ENCODE results near the gene SAMD10. TPM values are rescaled to one million over a fixed set of nuclear protein-coding genes. Genes with fewer than 3 reads are reported as not detected.

SAMD10 gene
- total and polyA plus RNA-seq, 2 of the 8 experiments (the other 6 are each of a cell fraction or from before 2014, with no cell fraction given): 3.0 to 5.2 TPM

GRCh38 chr20:64023361-64024140 is 44.1 kb upstream of the SAMD10 start:
- H3K36me3 ChIP-seq (ENCODE audit: control insufficient read depth in 2 of 4, insufficient read depth in 4 of 4, low read length in 3 of 4): peaks cover 22 to 47% (median 45%) of the 10 kb centered on the region in 4 experiments
- H3K4me1 ChIP-seq (replicated peaks in 1 of 4; ENCODE audit: control insufficient read depth in 3 of 4, insufficient read depth in 4 of 4, low read length in 3 of 4): no peaks in the 10 kb centered on the region
- H3K79me1 ChIP-seq (ENCODE audit: low read depth, low read length): peaks cover 10% of the 10 kb centered on the region
- H2BK5ac ChIP-seq (ENCODE audit: low read depth, low read length): no peak overlapping the region
- H3K27me3 ChIP-seq (replicated peaks in 1 of 4; ENCODE audit: control insufficient read depth in 3 of 4, extremely low read depth in 1 of 4, insufficient read depth in 3 of 4, low read length in 3 of 4): no peaks in the 10 kb centered on the region
- no peak overlapping the region for H3K18ac ChIP-seq (ENCODE audit: extremely low read depth, low read length)
- peaks cover 3 to 21% of the 10 kb centered on the region in 2 experiments for H4K20me1 ChIP-seq (replicated peaks in 1 of 2; ENCODE audit: control insufficient read depth in 1 of 2, insufficient read depth in 2 of 2, low read length in 2 of 2)
- no peak overlapping the region for H3K56ac ChIP-seq (replicated peaks; ENCODE audit: insufficient read length, low read depth, low read length)
- no peaks in the 10 kb centered on the region for H3K9me3 ChIP-seq (ENCODE audit: insufficient read depth in 2 of 2, low read depth in 1 of 2, low read length in 1 of 2)
- H3K4me2 ChIP-seq (ENCODE audit: insufficient read depth in 1 of 2, low read depth in 2 of 2, low read length in 2 of 2): no peak overlapping the region
- H2BK12ac ChIP-seq (ENCODE audit: low read depth, low read length): no peak overlapping the region
- no peak overlapping the region for H3K23ac ChIP-seq (ENCODE audit: insufficient read length)
- H2BK15ac ChIP-seq (ENCODE audit: low read length): no peak overlapping the region
- POLR2A ChIA-PET (ENCODE audit: partially characterized antibody): interaction anchor here (1.5 kb wide), 1 partner anchor 10 kb away, joined by 5 read pairs; no protein-coding TSS in a partner anchor
- H3K4ac ChIP-seq (replicated peaks; ENCODE audit: insufficient read length, low read depth, low read length): no peak overlapping the region
- DNase-seq (ENCODE audit: low read depth in 1 of 2, low spot score in 2 of 2) (no peak), FAIRE-seq (no peak)
- no peaks in the 10 kb centered on the region for H3K79me2 ChIP-seq (ENCODE audit: control insufficient read depth in 1 of 2, insufficient read depth in 2 of 2, low read length in 2 of 2)
- H2AK5ac ChIP-seq (ENCODE audit: low read depth, low read length): no peak overlapping the region
- H4K5ac ChIP-seq (ENCODE audit: insufficient read length, low read depth, low read length): no peak overlapping the region
- 0 out of 2 replicates have a peak, but pooled peaks cover 4% of the 10 kb centered on the region for H3K23me2 ChIP-seq (ENCODE audit: low read depth, low read length)
- H3K4me3 ChIP-seq (ENCODE audit: extremely low read depth in 1 of 4, insufficient read depth in 2 of 4, low read depth in 3 of 4, low read length in 4 of 4): no peak overlapping the region
- H3K9ac ChIP-seq (replicated peaks in 1 of 4; ENCODE audit: extremely low read depth in 1 of 4, low read depth in 3 of 4, low read length in 3 of 4): no peak overlapping the region
- no peak overlapping the region for H2BK20ac ChIP-seq (ENCODE audit: low read length)
- CTCF ChIA-PET (ENCODE audit: partially characterized antibody): interaction anchor here (0.6 to 0.7 kb wide), 2 partner anchors 15 to 20 kb away, joined by 3 to 5 read pairs; no protein-coding TSS in a partner anchor
- WGBS, 2 experiments (ENCODE audit: extremely low coverage in 1 of 2, insufficient coverage in 1 of 2, insufficient read length in 1 of 2, insufficient replicate concordance in 2 of 2, low coverage in 1 of 2, low lambda C conversion rate in 2 of 2, missing lambda C conversion rate in 1 of 2): 92% methylated on average over 15 of the region's 15 CpGs; no CpG with 5 or more reads in 1 of the 2 experiments
- no peak overlapping the region for H4K91ac ChIP-seq (replicated peaks; ENCODE audit: insufficient read length, low read length)
- no peak overlapping the region for H2BK120ac ChIP-seq (replicated peaks; ENCODE audit: low read depth, low read length)
- H2AFZ ChIP-seq (ENCODE audit: low read length): no peak overlapping the region
- no peak overlapping the region for H3K14ac ChIP-seq (ENCODE audit: insufficient read length)
- H4K8ac ChIP-seq (ENCODE audit: extremely low read depth, insufficient read depth, low read length): no peak overlapping the region; the same call in 1 of the 2 replicates
- no peak overlapping the region for H3K27ac ChIP-seq (ENCODE audit: low read depth, low read length)

All from H1 (cell line).